Activated B cell treated with CpG ODN at 0.5 μM for 24 hours (primary cell): Measurements from ENCODE around the gene EPB41L2. TPM values are rescaled to one million over a fixed set of nuclear protein-coding genes. Genes with fewer than 3 reads are reported as not detected.

ENCODE experiments used
- ATAC-seq: fragments of 200-7000 bp; cut with Tn5 transposase; one replicate; pipeline ENCODE4 v1.10.0; 2021; ENCODE audit warnings: low read depth, mild to moderate bottlenecking, moderate library complexity
- CTCF ChIA-PET: fragments of 350-600 bp; sonication (Branson Sonifier 250); formaldehyde crosslinking; loops from one replicate; lab custom pipeline; 2021; ENCODE audit warnings: antibody characterized with exemption; lab: Charles Lee
- POLR2A ChIA-PET: fragments of 350-600 bp; sonication (Branson Sonifier 250); formaldehyde crosslinking; loops from one replicate; lab custom pipeline; 2021; ENCODE audit warnings: antibody characterized with exemption; lab: Charles Lee
- DNase-seq: peaks from one replicate; pipeline ENCODE4 v3.0.0; 2022
- H3K27ac Mint-ChIP-seq: one replicate; pipeline ENCODE4 v1.8.0; 2020; ENCODE audit warnings: mixed read lengths
- H3K27me3 Mint-ChIP-seq: one replicate; pipeline ENCODE4 v1.8.0; 2021; ENCODE audit warnings: mixed read lengths
- H3K36me3 Mint-ChIP-seq: one replicate; pipeline ENCODE4 v1.8.0; 2021; ENCODE audit warnings: low read depth, mixed read lengths
- H3K4me1 Mint-ChIP-seq: one replicate; pipeline ENCODE4 v1.8.0; 2021; ENCODE audit warnings: mixed read lengths
- H3K4me3 Mint-ChIP-seq: one replicate; pipeline ENCODE4 v1.8.0; 2020; ENCODE audit warnings: mild to moderate bottlenecking, mixed read lengths
- H3K9me3 Mint-ChIP-seq: one replicate; pipeline ENCODE4 v1.8.0; 2020; ENCODE audit warnings: mixed read lengths
- intact Hi-C: fragments of 100-400 bp; cut with micrococcal nuclease; formaldehyde crosslinking; loops from one replicate; pipeline ENCODE4 v1.15.1; 2024
- total RNA-seq: library from RNA; stranded (reverse); gene quantifications from 2 replicates; pipeline ENCODE4 v1.2.3, GENCODE V29; 2022
- TF ChIP-seq, protein P1 (sequence below): fragments of 200-600 bp; IDR thresholded peaks from one replicate; pipeline ENCODE4 v1.8.0; 2022; ENCODE audit warnings: antibody characterized with exemption, mild to moderate bottlenecking

EPB41L2 gene
- total RNA-seq, 1 donor from 2014 or later, result 62.8 TPM

DNA sequence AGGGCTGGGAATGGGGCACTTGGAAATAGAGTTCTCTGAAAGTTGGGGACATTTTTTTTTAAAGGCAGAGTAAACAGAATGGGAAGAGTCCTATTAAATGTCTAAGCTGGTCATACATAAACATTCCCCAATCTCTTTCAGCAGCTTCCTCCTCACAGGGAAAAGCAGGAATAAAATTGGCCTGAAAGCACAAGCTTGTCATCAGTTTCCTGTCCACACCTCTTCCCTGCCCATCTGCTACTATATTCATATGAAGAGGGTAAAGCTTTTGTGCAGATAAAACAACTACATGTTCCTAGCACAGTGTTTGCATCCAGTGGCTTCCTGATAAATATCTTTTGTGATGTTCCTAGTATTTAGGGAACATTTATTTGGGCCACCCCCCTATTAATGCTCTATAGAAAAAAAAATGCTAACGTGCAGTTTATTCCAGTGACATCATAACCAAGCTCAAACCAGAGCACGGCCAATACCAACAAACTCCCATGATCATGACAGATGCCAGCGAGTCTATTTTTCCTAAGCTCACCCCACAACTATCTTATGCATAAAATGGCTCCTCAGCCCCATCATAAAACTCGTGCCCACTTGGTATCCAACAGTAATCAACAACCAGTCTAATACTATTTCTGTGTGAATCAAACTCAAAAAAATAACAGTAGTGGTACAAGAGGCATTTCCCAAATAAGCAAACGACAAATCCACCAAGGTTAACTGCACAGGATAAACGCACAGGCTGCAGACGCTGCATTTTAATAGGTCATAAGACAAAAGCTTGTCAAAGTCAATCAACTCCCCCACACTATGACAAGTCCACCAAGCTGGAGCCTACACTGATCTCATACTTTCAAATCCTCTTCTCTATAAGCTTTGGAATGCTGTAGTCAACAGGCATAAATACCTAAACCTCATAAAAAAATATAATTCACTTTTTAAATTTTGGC, 95.3 kb downstream of the EPB41L2 start:
- no peak for ATAC-seq
- ChIA-PET CTCF (no interaction called here), POLR2A (no interaction called here)

DNA sequence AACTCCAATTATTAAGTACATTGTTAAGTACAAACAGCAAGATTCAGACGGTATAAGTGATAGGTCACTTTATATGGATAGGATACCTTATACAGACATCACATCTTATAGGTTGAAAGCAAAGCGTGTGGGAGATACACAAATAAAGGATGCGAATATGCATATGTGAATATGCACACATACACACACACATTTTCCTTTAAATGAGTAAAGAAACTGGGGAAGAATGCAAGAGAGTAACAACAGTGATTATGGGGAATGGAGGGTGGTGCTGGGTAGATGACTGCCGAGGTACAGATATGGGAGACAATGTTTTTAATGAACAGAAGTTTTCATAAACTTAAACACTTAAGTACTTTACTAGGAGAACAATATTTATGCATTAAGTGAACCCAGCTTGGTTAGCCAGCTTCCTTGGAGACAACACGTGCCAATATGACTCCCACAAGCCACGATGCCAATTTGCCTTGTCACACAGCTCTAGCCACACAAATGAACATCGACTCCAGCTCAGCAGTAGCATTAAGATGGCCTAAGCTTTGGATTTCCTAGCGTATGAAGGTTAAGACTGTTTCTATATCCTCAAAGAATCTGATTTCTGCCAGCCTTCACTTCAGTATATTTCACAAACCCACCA, 96.6 kb downstream of the EPB41L2 start:
- ChIA-PET POLR2A (no interaction called here), CTCF (no interaction called here)
- Mint-ChIP-seq H3K4me1 (peaks cover 49% of the 10 kb centered on the region), H3K9me3 (no peaks in the 10 kb centered on the region), H3K4me3 (no peak overlapping the region), H3K36me3 (no peaks in the 10 kb centered on the region), H3K27me3 (no peaks in the 10 kb centered on the region), H3K27ac (no peak overlapping the region)
- intact Hi-C loops, result no loop called here
- DNase-seq (no peak), ATAC-seq (no peak)
- TF ChIP-seq, protein P1, sequence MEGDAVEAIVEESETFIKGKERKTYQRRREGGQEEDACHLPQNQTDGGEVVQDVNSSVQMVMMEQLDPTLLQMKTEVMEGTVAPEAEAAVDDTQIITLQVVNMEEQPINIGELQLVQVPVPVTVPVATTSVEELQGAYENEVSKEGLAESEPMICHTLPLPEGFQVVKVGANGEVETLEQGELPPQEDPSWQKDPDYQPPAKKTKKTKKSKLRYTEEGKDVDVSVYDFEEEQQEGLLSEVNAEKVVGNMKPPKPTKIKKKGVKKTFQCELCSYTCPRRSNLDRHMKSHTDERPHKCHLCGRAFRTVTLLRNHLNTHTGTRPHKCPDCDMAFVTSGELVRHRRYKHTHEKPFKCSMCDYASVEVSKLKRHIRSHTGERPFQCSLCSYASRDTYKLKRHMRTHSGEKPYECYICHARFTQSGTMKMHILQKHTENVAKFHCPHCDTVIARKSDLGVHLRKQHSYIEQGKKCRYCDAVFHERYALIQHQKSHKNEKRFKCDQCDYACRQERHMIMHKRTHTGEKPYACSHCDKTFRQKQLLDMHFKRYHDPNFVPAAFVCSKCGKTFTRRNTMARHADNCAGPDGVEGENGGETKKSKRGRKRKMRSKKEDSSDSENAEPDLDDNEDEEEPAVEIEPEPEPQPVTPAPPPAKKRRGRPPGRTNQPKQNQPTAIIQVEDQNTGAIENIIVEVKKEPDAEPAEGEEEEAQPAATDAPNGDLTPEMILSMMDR, result no peak

More for the DNA sequence above, 95.3 kb downstream of the EPB41L2 start:
- Mint-ChIP-seq H3K36me3 (no peaks in the 10 kb centered on the region), H3K9me3 (no peaks in the 10 kb centered on the region), H3K4me1 (peaks cover 38% of the 10 kb centered on the region), H3K4me3 (no peak overlapping the region), H3K27ac (no peak overlapping the region), H3K27me3 (no peaks in the 10 kb centered on the region)
- no peak for DNase-seq
- intact Hi-C loops, result loop anchor here (2.0 kb wide), 1 partner anchor 21 kb away; no protein-coding TSS in a partner anchor
- TF ChIP-seq, protein P1, result no peak

DNA sequence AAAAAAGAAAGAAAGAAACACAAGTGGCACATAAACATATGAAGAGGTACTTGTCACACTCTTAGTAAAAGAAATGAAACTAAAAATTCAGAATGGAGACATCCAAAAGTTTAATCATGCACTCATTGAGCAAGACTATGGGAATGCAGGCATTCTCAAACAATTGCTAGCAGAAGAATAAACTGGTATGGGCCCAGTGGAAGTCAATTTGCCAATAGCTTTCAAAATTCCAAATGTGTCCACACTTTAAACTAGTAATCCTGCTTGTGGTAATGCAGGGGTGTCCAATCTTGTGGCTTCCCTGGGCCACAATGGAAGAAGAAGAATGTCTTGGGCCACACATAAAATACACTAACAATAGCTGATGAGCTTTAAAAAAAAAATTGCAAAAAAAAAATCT, 97.4 kb downstream of the EPB41L2 start:
- intact Hi-C loops, result no loop called here
- no peak for ATAC-seq
- no peak for DNase-seq
- POLR2A ChIA-PET, result no interaction called here
- no peak overlapping the region for H3K27ac Mint-ChIP-seq
- CTCF ChIA-PET, result no interaction called here
- no peak overlapping the region for H3K4me3 Mint-ChIP-seq
- TF ChIP-seq, protein P1, result no peak
- no peaks in the 10 kb centered on the region for H3K36me3 Mint-ChIP-seq
- H3K27me3 Mint-ChIP-seq, result no peaks in the 10 kb centered on the region
- peaks cover 56% of the 10 kb centered on the region for H3K4me1 Mint-ChIP-seq
- H3K9me3 Mint-ChIP-seq, result no peaks in the 10 kb centered on the region

DNA sequence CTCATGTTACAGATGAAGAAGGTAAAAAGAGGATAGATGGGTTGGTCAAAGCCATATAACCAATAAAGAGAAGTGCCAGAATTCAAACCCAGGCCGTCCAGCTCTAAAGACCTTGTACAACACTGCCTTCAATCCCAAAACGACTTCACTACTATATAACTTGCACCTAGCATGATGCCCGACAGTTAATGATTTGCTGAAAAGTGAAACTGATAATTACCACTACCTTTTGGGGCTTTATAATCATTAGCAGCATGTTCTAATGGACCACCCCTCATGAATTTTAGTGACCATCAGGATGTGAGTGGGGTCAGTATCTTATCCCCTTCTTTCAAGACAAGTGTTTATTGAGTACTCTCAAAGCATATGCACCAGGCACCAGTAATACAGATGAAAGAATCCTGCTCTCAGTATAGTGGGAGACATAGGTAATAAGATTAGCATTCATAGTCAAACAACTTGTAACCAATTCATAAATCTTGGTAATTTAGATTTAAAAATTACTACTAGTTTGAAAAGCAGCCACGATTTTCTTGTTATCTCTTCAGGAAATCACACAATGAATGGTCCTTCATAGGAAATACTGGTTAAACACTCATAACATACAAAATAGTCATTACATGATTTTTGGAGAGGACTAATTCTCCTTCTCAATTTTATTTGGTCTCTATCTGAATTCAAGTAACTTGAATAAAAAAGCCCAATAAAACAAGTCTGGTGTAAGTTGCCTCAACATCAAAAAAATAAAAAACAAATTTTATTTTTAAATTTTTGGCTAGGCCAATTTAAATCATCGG, 98.0 kb downstream of the EPB41L2 start:
- no peaks in the 10 kb centered on the region for H3K9me3 Mint-ChIP-seq
- CTCF ChIA-PET, result no interaction called here
- no peaks in the 10 kb centered on the region for H3K36me3 Mint-ChIP-seq
- H3K4me1 Mint-ChIP-seq, result peaks cover 61% of the 10 kb centered on the region
- no peak for ATAC-seq
- TF ChIP-seq, protein P1, result no peak
- no peak for DNase-seq
- no peak overlapping the region for H3K4me3 Mint-ChIP-seq
- no peaks in the 10 kb centered on the region for H3K27me3 Mint-ChIP-seq
- H3K27ac Mint-ChIP-seq, result no peak overlapping the region
- POLR2A ChIA-PET, result no interaction called here
- intact Hi-C loops, result loop anchor here (5.0 kb wide), 1 partner anchor 97 kb away; the partner anchor contains the start of gene EPB41L2
